Measurements from ENCODE around the gene FBXO31.

FBXO31 gene

GRCh38 chr16:87358696-87359095 is 24.9 kb downstream of the FBXO31 start:
- no peaks in the 10 kb centered on the region for H3K9me3 ChIP-seq
- no peaks in the 10 kb centered on the region for H3K27me3 ChIP-seq
- peaks cover 52 to 71% (median 67%) of the 10 kb centered on the region in 3 donors for H3K36me3 ChIP-seq
- no peak overlapping the region for H3K4me3 ChIP-seq
- DNase-seq = no peak
- H3K27ac ChIP-seq = no peak overlapping the region
- H3K4me1 ChIP-seq = no peaks in the 10 kb centered on the region
- intact Hi-C loops (cut with DNase I; ENCODE audit: low total_unique reads) = no loop called here
- no peak for TF ChIP-seq CTCF (IDR thresholded peaks at IDR 0.05)

GRCh38 chr16:87358250-87358649 is 25.3 kb downstream of the FBXO31 start:
- intact Hi-C loops (cut with DNase I; ENCODE audit: low total_unique reads) = no loop called here
- no peak overlapping the region for H3K27ac ChIP-seq
- peaks cover 52 to 75% (median 72%) of the 10 kb centered on the region in 3 donors for H3K36me3 ChIP-seq
- no peak for DNase-seq
- no peak for TF ChIP-seq CTCF (IDR thresholded peaks at IDR 0.05)
- no peaks in the 10 kb centered on the region for H3K4me1 ChIP-seq
- H3K4me3 ChIP-seq = no peak overlapping the region
- H3K9me3 ChIP-seq = no peaks in the 10 kb centered on the region
- no peaks in the 10 kb centered on the region for H3K27me3 ChIP-seq

- intact Hi-C loops (cut with DNase I; ENCODE audit: low total_unique reads) = no loop called here
These were observed 27.1 kb downstream of the FBXO31 start for GRCh38 chr16:87356491-87356853.

GRCh38 chr16:87353613-87354012 is 30.0 kb downstream of the FBXO31 start:
- H3K27ac ChIP-seq = no peak overlapping the region
- DNase-seq = no peak
- H3K4me3 ChIP-seq = no peak overlapping the region
- H3K9me3 ChIP-seq = no peaks in the 10 kb centered on the region
- intact Hi-C loops (cut with DNase I; ENCODE audit: low total_unique reads) = no loop called here
- H3K36me3 ChIP-seq = peaks cover 19 to 61% (median 42%) of the 10 kb centered on the region in 3 donors
- no peaks in the 10 kb centered on the region for H3K4me1 ChIP-seq
- H3K27me3 ChIP-seq = no peaks in the 10 kb centered on the region
- TF ChIP-seq CTCF (IDR thresholded peaks at IDR 0.05) = no peak

More at GRCh38 chr16:87356491-87356853, 27.1 kb downstream of the FBXO31 start:
- TF ChIP-seq CTCF (IDR thresholded peaks at IDR 0.05) = no peak
- Histone ChIP-seq H3K36me3 (peaks cover 39 to 76% (median 64%) of the 10 kb centered on the region in 3 donors), H3K9me3 (no peaks in the 10 kb centered on the region), H3K4me3 (no peak overlapping the region), H3K27ac (no peak overlapping the region), H3K4me1 (no peaks in the 10 kb centered on the region), H3K27me3 (no peaks in the 10 kb centered on the region)
- no peak for DNase-seq

- TF ChIP-seq CTCF (IDR thresholded peaks at IDR 0.05) = no peak
- no peaks in the 10 kb centered on the region for H3K9me3 ChIP-seq
- intact Hi-C loops (cut with DNase I; ENCODE audit: low total_unique reads) = no loop called here
- no peak for DNase-seq
- no peaks in the 10 kb centered on the region for H3K4me1 ChIP-seq
- no peak overlapping the region for H3K4me3 ChIP-seq
- no peak overlapping the region for H3K27ac ChIP-seq
- peaks cover 11 to 61% (median 40%) of the 10 kb centered on the region in 3 donors for H3K36me3 ChIP-seq
- no peaks in the 10 kb centered on the region for H3K27me3 ChIP-seq
These were observed 30.8 kb downstream of the FBXO31 start for GRCh38 chr16:87352818-87353217.

GRCh38 chr16:87351320-87351698 is 32.3 kb downstream of the FBXO31 start:
- no peak overlapping the region for H3K4me3 ChIP-seq

More at GRCh38 chr16:87351320-87351698, 32.3 kb downstream of the FBXO31 start:
- no peak for TF ChIP-seq CTCF (IDR thresholded peaks at IDR 0.05)
- intact Hi-C loops (cut with DNase I; ENCODE audit: low total_unique reads) = no loop called here
- no peaks in the 10 kb centered on the region for H3K27me3 ChIP-seq
- H3K36me3 ChIP-seq = peaks cover 15 to 56% (median 34%) of the 10 kb centered on the region in 3 donors
- DNase-seq = no peak
- H3K9me3 ChIP-seq = no peaks in the 10 kb centered on the region
- no peaks in the 10 kb centered on the region for H3K4me1 ChIP-seq
- no peak overlapping the region for H3K27ac ChIP-seq
